GM18505 (cell line): Measurements from ENCODE around the gene IDH3G.

Experiments used
- ATAC-seq: cut with Tn5 transposase; IDR thresholded peaks from one replicate; pipeline ENCODE4 v1.9.1; 2021; ENCODE audit not compliant: unreplicated experiment
- POLR2A ChIP-seq: IDR thresholded peaks from 4 replicates; pipeline ENCODE4 v1.6.1; 2011; ENCODE audit warnings: borderline replicate concordance; ENCODE audit not compliant: insufficient read depth, insufficient read length; ENCODE audit errors: extremely low read depth

The IDH3G gene

DNA sequence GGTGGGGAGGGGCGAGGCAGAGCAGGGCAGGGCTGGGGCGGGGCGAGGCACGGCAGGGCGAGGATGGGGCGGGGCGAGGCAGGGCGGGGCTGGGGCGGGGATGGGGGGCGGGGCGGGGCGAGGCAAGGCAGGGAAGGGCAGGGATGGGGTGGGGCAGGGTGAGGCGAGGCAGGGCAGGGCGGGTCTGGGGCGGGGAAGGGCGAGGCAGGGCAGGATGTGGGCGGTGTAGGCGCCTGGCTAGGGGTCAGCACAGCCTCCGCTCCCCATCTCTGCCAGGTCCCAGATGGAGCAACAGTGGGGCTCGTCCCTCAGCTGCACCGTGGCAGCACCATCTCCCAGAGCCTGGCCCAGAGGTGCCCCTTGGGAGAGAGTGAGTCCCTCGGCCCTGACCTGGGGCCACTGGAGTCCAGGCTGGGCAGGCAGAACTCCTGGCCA is 17.5 kb downstream of the IDH3G start:
- TF ChIP-seq POLR2A = no peak
- no peak for ATAC-seq

DNA sequence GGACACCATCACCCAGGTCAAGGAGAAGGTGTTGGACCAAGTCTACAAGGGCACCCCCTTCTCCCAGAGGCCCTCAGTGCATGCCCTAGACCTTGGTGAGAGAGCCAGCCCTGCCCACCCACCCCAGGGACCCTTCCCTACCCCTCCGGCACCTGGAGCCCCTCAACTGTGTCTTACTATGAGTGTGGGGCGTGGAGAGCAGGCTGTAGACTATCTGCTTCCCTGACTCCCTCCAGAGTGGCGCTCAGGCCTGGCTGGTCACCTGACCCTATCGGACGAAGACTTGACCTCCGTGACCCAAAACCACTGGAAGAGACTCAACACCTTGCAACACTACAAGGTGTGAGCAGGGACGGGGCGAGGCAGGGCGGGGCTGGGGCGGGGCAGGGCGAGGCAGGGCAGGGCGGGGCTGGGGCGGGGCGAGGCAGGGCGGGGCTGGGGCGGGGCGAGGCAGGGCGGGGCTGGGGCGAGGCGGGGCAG is 18.0 kb downstream of the IDH3G start:
- no peak for ATAC-seq
- no peak for TF ChIP-seq POLR2A

DNA sequence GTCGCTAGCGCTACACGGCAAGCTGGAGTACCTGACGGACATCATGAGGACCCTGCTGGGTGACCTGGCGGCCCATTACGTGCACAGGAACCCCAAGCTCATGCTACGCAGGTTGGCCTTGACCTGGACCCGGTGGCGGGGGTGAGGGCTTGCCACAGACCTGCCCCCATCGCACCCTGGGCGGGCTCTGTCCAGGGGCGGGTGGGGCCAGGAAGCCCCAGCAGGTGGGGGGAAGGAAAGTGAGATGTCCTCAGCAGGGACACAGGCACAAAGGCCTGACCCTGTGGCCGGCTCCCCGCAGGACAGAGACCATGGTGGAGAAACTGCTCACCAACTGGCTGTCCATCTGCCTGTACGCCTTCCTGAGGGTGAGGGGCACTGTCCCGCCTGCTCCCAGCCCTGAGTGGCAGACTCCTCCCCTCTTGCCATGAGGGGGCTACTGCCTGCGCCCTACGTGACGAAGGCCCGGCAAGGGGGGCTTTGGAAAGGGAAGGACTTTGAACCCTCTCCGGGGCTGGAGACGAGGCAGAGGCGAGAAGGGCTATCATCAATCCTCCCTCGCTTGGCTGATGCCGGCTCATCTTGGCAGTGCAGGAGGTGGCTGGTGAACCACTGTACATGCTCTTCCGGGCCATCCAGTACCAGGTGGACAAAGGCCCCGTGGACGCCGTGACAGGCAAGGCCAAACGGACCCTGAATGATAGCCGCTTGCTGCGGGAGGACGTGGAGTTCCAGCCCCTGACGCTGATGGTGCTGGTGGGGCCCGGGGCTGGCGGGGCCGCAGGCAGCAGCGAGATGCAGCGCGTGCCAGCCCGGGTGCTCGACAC is 18.7 kb downstream of the IDH3G start:
- no peak for ATAC-seq
- no peak for TF ChIP-seq POLR2A

DNA sequence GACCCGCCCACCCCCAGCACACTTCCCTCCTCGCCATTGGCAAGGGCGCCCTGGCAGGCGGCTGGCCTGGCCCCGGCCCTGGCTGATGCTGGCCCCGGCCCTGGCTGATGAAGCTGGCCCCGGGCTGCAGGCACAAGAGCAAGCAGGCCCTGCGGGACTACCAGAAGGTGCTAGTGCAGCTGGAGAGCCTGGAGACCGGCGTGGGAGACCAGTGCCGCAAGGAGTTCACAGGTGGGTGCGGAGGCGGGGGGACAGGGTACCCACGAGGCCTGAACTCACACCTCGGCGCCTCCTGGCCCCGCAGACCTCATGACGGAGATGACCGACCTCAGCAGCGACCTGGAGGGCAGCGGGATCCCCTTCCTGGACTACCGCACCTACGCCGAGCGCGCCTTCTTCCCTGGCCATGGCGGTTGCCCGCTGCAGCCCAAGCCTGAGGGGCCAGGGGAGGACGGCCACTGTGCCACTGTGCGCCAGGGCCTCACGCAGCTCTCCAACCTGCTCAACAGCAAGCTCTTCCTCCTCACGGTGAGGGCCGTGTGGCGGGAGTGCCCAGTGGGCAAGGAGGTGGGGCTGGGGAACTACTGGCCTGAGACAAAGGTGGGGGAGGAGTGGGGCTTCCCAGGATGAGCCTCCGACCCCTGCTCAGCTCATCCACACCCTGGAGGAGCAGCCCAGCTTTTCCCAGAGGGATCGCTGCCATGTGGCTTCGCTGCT is 19.4 kb downstream of the IDH3G start:
- ATAC-seq = no peak
- no peak for TF ChIP-seq POLR2A

DNA sequence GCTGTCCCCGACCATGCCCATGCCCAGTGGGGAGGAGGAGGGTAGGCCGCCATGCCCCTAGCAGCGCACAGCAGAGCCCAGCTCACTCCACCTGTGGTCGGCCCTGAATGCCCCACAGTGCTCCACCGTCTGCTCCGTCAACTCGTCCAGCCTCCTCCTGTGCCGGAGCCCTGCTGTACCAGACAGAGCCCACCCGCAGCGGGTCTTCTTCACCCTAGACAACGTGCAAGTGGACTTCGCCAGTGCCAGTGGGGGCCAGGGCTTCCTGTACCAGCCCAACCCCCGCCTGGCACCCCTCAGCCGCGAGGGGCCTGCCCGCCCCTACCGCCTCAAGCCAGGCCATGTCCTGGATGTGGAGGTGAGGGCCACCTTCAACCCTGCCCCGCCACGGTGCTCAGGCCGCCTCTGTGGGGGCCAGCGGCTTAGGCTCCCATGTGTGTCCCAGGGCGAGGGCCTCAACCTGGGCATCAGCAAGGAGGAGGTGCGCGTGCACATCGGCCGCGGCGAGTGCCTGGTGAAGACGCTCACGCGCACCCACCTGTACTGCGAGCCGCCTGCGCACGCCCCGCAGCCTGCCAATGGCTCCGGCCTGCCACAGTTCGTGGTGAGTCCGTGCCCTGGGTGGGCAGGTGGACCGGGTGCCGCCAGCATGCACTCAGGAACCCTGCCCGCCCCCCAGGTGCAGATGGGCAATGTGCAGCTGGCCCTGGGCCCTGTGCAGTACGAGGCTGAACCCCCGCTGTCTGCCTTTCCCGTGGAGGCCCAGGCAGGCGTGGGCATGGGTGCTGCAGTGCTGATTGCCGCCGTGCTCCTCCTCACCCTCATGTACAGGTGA is 20.2 kb downstream of the IDH3G start:
- no peak for ATAC-seq
- TF ChIP-seq POLR2A = no peak

DNA sequence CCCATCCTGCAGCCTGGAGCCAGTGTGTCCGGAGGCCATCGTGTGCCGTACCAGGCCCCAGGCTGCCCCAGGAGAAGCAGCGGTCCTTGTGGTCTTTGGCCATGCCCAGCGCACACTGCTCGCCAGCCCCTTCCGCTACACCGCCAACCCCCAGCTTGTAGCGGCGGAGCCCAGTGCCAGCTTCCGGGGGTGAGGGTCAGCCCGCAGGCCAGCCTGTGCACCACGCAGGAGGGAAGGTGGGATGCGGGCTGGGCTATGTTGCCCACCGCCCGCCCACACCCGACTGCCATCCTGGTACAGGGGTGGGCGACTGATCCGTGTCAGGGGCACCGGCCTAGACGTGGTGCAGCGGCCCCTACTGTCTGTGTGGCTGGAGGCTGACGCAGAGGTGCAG is 21.0 kb downstream of the IDH3G start:
- no peak for TF ChIP-seq POLR2A
- no peak for ATAC-seq

DNA sequence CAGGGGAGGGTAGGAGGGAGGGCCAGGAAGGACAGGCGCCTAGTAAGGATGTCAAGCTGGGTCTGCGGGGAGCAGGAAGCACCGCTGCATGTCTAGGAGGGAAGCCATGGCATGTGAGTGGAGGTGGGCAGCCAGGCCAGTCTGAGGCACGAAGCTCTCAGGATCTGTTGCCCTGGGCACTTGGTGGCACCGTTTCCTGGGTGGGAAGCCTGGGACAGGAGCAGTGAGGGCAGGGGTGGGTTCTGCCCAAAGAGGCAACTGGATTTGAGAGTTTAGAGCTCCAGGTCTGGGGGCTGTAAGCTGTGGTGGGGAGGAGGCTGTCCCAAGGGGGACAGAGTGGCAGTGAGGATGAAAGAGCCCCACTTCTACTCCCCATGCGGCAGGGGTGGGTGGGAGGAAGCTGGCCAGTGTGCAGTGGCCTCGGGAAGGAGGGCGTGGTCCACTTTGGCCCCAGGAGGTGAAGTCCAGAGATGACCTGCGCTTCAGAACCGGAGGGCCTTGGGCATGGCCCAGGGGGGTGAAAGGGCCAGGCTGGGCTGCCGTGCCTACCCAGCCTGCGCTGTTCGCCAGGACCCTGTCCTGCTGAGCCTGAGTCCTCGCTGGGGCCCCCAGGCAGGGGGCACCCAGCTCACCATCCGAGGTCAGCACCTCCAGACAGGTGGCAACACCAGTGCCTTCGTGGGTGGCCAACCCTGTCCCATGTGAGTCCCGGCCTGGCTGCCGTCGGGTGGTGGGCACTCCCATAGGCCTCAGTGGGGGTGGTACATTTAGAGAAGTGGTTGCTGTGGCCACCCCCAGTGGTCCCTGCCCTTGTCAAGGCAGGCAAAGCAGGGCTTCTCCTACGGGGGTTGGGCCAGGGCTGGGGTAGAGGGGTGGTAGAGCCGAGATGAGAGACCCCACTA is 21.6 kb downstream of the IDH3G start:
- ATAC-seq = no peak
- no peak for TF ChIP-seq POLR2A

DNA sequence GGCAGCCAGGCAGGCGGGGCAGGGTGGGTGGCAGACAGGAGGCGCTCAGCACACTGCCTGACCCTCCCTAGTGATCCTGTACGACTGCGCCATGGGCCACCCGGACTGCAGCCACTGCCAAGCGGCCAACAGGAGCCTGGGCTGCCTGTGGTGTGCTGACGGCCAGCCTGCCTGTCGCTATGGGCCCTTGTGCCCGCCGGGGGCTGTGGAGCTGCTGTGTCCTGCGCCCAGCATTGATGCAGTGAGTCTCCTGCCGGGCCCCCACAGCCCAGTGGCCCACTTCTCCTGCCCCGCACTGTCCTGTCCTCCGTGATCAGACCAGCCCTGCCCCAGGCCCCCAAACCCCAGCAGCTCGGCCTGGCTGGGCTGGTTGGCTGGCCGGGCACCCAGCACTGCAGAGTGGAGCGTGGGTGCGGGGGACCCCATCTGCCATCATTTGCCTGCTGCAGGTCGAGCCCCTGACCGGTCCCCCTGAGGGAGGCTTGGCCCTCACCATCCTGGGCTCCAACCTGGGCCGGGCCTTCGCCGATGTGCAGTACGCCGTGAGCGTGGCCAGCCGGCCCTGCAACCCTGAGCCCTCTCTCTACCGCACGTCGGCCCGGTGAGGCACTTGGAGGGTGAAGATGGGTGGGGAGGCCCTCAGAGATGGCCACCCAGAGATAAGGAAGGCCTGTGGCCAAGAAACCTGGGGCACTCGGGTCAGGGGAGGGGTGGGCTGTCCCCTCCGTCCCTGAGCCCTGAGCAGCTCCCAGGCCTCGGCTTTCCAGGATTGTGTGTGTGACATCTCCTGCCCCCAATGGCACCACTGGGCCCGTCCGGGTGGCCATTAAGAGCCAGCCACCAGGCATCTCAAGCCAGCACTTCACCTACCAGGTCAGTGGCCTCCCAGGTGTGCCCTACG is 22.5 kb downstream of the IDH3G start:
- TF ChIP-seq POLR2A = no peak
- ATAC-seq = no peak

DNA sequence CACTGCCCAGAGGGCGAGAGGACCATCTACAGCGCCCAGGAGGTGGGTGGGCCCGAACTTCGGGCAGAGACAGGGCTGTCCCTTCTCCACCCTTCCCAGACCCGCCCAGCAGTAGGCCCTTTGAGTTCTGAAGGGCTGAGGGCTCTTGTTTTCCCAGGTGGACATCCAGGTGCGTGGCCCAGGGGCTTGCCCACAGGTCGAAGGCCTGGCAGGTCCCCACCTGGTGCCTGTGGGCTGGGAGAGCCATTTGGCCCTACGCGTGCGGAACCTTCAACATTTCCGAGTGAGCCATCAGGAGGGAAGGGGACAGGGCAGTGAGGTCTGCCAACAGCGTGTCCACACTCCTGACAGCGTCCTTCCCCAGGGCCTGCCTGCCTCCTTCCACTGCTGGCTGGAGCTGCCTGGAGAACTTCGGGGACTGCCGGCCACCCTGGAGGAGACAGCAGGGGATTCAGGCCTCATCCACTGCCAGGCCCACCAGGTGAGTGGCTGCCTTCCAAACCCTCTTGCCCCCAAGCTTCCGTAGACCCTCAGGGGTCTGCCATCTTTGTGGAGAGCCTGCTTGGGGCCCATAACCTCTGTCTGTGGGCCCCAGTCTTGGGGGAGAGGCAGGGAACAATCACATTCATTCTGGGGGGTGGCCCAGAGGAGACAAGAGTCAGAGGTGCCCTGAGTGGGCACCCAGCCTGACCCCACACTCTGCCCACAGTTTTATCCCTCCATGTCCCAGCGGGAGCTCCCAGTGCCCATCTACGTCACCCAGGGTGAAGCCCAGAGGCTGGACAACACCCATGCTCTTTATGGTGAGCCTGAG is 23.4 kb downstream of the IDH3G start:
- no peak for TF ChIP-seq POLR2A
- no peak for ATAC-seq

DNA sequence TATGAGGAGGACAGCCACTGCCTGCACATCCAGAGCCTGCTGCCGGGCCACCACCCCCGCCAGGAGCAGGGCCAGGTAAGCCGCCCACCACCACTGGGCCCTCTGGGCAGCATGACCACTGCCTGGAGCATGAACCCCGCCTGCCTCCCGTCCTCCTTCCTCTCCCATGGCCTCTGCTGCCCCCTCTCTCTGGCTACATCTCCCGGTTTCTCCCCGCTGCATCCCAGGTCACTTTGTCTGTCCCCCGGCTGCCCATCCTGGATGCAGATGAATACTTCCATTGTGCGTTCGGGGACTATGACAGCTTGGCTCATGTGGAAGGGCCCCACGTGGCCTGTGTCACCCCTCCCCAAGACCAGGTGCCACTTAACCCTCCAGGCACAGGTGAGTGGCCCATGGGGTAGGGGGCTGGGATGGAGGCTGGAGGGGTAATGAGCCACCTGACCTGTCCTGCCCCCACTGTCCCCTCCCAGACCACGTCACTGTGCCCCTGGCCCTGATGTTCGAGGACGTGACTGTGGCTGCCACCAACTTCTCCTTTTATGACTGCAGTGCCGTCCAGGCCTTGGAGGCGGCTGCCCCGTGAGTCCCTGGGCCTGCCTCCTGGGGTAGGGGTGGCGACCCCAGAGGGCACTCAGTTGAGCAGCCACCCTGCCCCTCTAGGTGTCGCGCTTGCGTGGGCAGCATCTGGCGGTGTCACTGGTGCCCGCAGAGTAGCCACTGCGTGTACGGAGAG is 24.1 kb downstream of the IDH3G start:
- ATAC-seq = no peak
- TF ChIP-seq POLR2A = no peak
